Mesenchymal stem cell (in vitro differentiated cells and primary cell): ENCODE data around the gene STC2.

Experiments
- DNase-seq: peaks from one replicate; pipeline ENCODE4 v3.0.0-alpha.2; 2013
- H2AFZ ChIP-seq: one replicate; pipeline ENCODE4 v1.6.1; 2013; ENCODE audit warnings: low read depth, mild to moderate bottlenecking, control low read depth, inconsistent platforms, low read length, moderate library complexity
- H2AK5ac ChIP-seq: 2 replicates; pipeline ENCODE4 v1.6.1; 2013; ENCODE audit warnings: low read length, moderate library complexity, mild to moderate bottlenecking, inconsistent platforms; ENCODE audit not compliant: severe bottlenecking
- H2BK120ac ChIP-seq: one replicate; pipeline ENCODE4 v1.6.1; 2013; ENCODE audit warnings: low read depth, mild to moderate bottlenecking, inconsistent platforms, low read length, moderate library complexity
- H2BK12ac ChIP-seq, 2 experiments: one replicate each; pipeline ENCODE4 v1.6.1; 2013; ENCODE audit warnings: inconsistent platforms in 2 of 2, low read length in 2 of 2, mild to moderate bottlenecking in 2 of 2, moderate library complexity in 2 of 2, control low read depth in 1 of 2
- H2BK15ac ChIP-seq: one replicate; pipeline ENCODE4 v1.6.1; 2013; ENCODE audit warnings: mild to moderate bottlenecking, low read depth, inconsistent platforms; ENCODE audit not compliant: poor library complexity, severe bottlenecking
- H2BK5ac ChIP-seq: 2 replicates; pipeline ENCODE4 v1.6.1; 2013; ENCODE audit warnings: low read depth, mild to moderate bottlenecking, low read length, control low read depth, inconsistent platforms; ENCODE audit not compliant: poor library complexity, severe bottlenecking
- H3K14ac ChIP-seq, 2 experiments: one replicate each; pipeline ENCODE4 v1.6.1; 2013; ENCODE audit warnings: inconsistent platforms in 2 of 2, low read length in 2 of 2, control low read depth in 1 of 2, mild to moderate bottlenecking in 1 of 2, moderate library complexity in 1 of 2
- H3K18ac ChIP-seq, 2 experiments: one replicate each; pipeline ENCODE4 v1.6.1; 2013; ENCODE audit warnings: inconsistent platforms in 2 of 2, low read length in 2 of 2, control low read depth in 1 of 2, low read depth in 1 of 2, mild to moderate bottlenecking in 1 of 2
- H3K23ac ChIP-seq, 2 experiments: one replicate each; pipeline ENCODE4 v1.6.1; 2013; ENCODE audit warnings: inconsistent platforms in 2 of 2, low read length in 2 of 2, mild to moderate bottlenecking in 2 of 2, moderate library complexity in 2 of 2, control low read depth in 1 of 2
- H3K27ac ChIP-seq: 2 replicates; pipeline ENCODE4 v1.5.1; 2013; ENCODE audit warnings: mild to moderate bottlenecking, moderate library complexity, low read length, control low read depth, inconsistent platforms; ENCODE audit not compliant: poor library complexity, severe bottlenecking
- H3K27me3 ChIP-seq, 2 experiments: 2 replicates each; pipeline versions ENCODE4 v1.6.1 to v1.7.0; 2013; ENCODE audit warnings: low read length in 2 of 2, mild to moderate bottlenecking in 2 of 2, moderate library complexity in 2 of 2, control low read depth in 1 of 2, inconsistent platforms in 1 of 2; ENCODE audit not compliant: control insufficient read depth in 1 of 2, insufficient read depth in 1 of 2
- H3K36me3 ChIP-seq, 2 experiments: 2 replicates each; pipeline versions ENCODE4 v1.6.1 to v1.7.0; 2013; ENCODE audit warnings: low read length in 2 of 2, control low read depth in 1 of 2, inconsistent platforms in 1 of 2, low read depth in 1 of 2, mild to moderate bottlenecking in 1 of 2; ENCODE audit not compliant: insufficient read depth in 2 of 2, control insufficient read depth in 1 of 2
- H3K4ac ChIP-seq, 2 experiments: one replicate each; pipeline ENCODE4 v1.6.1; 2013; ENCODE audit warnings: inconsistent platforms in 2 of 2, low read length in 2 of 2, mild to moderate bottlenecking in 2 of 2, moderate library complexity in 2 of 2, control low read depth in 1 of 2, low read depth in 1 of 2
- H3K4me1 ChIP-seq: 2 replicates; pipeline ENCODE4 v1.6.1; 2013; ENCODE audit warnings: low read depth, low read length, control low read depth; ENCODE audit not compliant: control insufficient read depth, insufficient read depth
- H3K4me2 ChIP-seq: 2 replicates; pipeline ENCODE4 v1.6.1; 2013; ENCODE audit warnings: low read length, mild to moderate bottlenecking, inconsistent platforms; ENCODE audit not compliant: poor library complexity, severe bottlenecking
- H3K4me3 ChIP-seq, 2 experiments: 2 replicates each; pipeline versions ENCODE4 v1.5.1 to v1.7.0; 2013; ENCODE audit warnings: low read length in 2 of 2, mild to moderate bottlenecking in 2 of 2, control low read depth in 1 of 2, low read depth in 1 of 2; ENCODE audit not compliant: insufficient read depth in 1 of 2
- H3K79me1 ChIP-seq: replicated peaks from 2 replicates; pipeline ENCODE4 v1.6.1; 2013; ENCODE audit warnings: mild to moderate bottlenecking, control low read depth, low read length, inconsistent platforms; ENCODE audit not compliant: poor library complexity, severe bottlenecking
- H3K9ac ChIP-seq: 2 replicates; pipeline ENCODE4 v1.7.0; 2013; ENCODE audit warnings: mild to moderate bottlenecking, low read length, moderate library complexity
- H3K9me3 ChIP-seq: 2 replicates; pipeline ENCODE4 v1.7.0; 2013; ENCODE audit warnings: mild to moderate bottlenecking, low read length; ENCODE audit not compliant: control insufficient read depth
- H4K8ac ChIP-seq: one replicate; pipeline ENCODE4 v1.6.1; 2013; ENCODE audit warnings: inconsistent platforms, mild to moderate bottlenecking, low read length, moderate library complexity
- H4K91ac ChIP-seq: one replicate; pipeline ENCODE4 v1.6.1; 2013; ENCODE audit warnings: mild to moderate bottlenecking, low read length, inconsistent platforms
- WGBS: methylation state at CpG from one replicate; pipeline ENCODE4 v1.1.7; 2013; ENCODE audit warnings: mixed read lengths; 5-methylcytosine and 5-hydroxymethylcytosine counted together

The STC2 gene

DNA sequence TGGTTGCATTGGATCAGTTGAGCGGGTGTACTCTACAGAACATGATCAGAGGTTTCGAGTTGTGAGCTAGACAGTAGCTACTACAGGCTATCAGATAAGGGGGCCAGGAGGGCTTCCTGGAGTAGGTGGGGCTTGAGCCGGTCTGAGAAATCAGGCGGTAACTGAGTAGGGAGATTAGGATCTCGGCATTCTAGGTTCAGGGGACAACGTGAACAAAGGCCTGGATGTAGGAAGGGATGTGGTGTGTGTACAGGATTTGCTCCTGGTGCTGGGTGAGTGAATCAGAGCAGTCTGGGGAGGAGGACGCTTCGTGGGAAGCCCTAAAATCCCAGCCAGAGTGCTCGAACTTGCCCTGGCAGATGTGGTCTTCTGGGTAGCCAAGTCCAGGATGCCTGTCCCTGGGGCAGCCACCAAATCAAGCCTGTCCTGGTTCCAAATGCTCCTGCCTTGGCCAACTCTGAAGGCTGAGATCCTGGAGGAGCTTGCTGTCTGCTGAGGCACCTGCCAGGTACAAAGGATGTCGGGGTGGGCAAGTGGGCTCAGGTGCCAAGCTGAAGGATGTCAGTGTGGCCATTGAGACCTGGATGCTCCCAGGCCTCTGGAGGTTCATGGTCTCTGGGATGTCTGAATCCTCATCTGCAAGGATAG is 33.4 kb downstream of the STC2 start:
- WGBS = 44% methylated on average over 10 of the region's 10 CpGs
- no peak overlapping the region for H3K4me2 ChIP-seq

DNA sequence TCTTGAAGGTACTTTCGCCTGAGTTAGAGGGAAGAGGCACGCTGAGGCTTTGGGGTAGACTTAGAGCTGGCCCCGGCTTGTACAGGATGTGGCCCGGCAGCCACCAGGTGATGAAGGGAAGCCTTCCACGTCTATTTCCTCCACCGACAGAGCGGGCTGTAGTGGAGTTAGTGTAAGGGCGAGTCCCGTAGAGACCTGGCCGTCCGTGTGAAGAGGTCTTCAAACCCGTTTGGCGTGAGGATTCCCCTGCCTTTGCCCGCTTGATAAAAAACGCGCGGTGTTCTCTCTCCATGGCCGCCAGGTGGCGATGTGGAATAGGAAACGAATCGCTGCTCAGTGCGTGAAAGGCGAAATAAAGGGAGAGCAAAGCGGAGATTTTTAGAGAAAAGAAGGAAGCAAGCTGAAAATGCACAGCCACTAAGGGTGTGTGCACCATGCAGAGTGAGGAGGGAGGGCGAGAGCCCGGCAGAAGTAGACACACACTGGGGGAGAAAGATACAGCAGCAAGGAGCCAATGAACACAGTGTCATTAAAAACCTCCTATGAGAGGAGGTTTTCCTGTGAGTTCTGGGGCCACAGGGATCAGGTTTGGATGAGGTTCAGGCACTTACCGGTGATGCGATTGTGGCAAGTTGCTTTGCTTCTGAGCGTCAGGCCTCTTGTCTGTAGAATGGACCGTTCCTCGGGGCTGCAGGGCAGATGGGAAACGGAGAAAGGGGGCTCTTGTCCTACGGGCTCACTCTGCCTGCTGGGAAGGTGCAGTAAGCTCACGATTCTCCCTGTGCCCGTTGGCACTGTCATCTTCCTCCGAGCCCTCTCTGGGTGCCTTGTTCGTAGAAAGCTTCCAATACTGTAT is 34.2 kb downstream of the STC2 start:
- no peaks in the 10 kb centered on the region for H3K9me3 ChIP-seq
- peak overlapping the region; percentile 91 for H4K91ac ChIP-seq
- H2AFZ ChIP-seq = peak overlapping the region; percentile 36
- WGBS = 23% methylated on average over 37 of the region's 37 CpGs
- H3K18ac ChIP-seq = peak overlapping the region; percentile 86 to 90
- H2BK15ac ChIP-seq = peak overlapping the region; percentile 77
- peak; percentile 84 for DNase-seq
- H3K27me3 ChIP-seq = peaks cover 9 to 10% of the 10 kb centered on the region in 2 experiments
- peak overlapping the region; percentile 62 to 90 for H3K4ac ChIP-seq
- no peaks in the 10 kb centered on the region for H3K36me3 ChIP-seq
- H3K4me3 ChIP-seq = peak overlapping the region; percentile 14 to 57
- peak overlapping the region; percentile 51 for H3K4me2 ChIP-seq
- peak overlapping the region; percentile 72 for H3K9ac ChIP-seq
- H2BK120ac ChIP-seq = peak overlapping the region; percentile 6
- no peak overlapping the region for H3K23ac ChIP-seq
- H3K79me1 ChIP-seq = no peaks in the 10 kb centered on the region
- H3K14ac ChIP-seq = peak overlapping the region in 1 of 2 experiments; percentile 66
- H3K4me1 ChIP-seq = peaks cover 13% of the 10 kb centered on the region
- no peak overlapping the region for H2AK5ac ChIP-seq
- H4K8ac ChIP-seq = peak overlapping the region; percentile 79
- no peak overlapping the region for H3K27ac ChIP-seq
- H2BK12ac ChIP-seq = peak overlapping the region; percentile 84 to 100
- H2BK5ac ChIP-seq = no peak overlapping the region

More for the DNA sequence above, 33.4 kb downstream of the STC2 start:
- no peak for DNase-seq
- H4K91ac ChIP-seq = peak overlapping the region; percentile 23
- H3K9me3 ChIP-seq = no peaks in the 10 kb centered on the region
- H3K36me3 ChIP-seq = no peaks in the 10 kb centered on the region
- H3K4me3 ChIP-seq = no peak overlapping the region
- no peaks in the 10 kb centered on the region for H3K79me1 ChIP-seq
- peak overlapping the region in 1 of 2 experiments; percentile 6 for H3K4ac ChIP-seq
- no peak overlapping the region for H3K27ac ChIP-seq
- no peak overlapping the region for H3K9ac ChIP-seq
- peak overlapping the region in 1 of 2 experiments; percentile 46 for H2BK12ac ChIP-seq
- H3K27me3 ChIP-seq = peaks cover 6 to 7% of the 10 kb centered on the region in 2 experiments
- H3K4me1 ChIP-seq = peaks cover 13% of the 10 kb centered on the region
- H2BK15ac ChIP-seq = peak overlapping the region; percentile 75
- no peak overlapping the region for H2BK5ac ChIP-seq
- H2AFZ ChIP-seq = no peak overlapping the region
- peak overlapping the region in 1 of 2 experiments; percentile 35 for H3K14ac ChIP-seq
- H3K18ac ChIP-seq = peak overlapping the region in 1 of 2 experiments; percentile 67
- no peak overlapping the region for H2AK5ac ChIP-seq
- H2BK120ac ChIP-seq = no peak overlapping the region
- no peak overlapping the region for H4K8ac ChIP-seq
- no peak overlapping the region for H3K23ac ChIP-seq

DNA sequence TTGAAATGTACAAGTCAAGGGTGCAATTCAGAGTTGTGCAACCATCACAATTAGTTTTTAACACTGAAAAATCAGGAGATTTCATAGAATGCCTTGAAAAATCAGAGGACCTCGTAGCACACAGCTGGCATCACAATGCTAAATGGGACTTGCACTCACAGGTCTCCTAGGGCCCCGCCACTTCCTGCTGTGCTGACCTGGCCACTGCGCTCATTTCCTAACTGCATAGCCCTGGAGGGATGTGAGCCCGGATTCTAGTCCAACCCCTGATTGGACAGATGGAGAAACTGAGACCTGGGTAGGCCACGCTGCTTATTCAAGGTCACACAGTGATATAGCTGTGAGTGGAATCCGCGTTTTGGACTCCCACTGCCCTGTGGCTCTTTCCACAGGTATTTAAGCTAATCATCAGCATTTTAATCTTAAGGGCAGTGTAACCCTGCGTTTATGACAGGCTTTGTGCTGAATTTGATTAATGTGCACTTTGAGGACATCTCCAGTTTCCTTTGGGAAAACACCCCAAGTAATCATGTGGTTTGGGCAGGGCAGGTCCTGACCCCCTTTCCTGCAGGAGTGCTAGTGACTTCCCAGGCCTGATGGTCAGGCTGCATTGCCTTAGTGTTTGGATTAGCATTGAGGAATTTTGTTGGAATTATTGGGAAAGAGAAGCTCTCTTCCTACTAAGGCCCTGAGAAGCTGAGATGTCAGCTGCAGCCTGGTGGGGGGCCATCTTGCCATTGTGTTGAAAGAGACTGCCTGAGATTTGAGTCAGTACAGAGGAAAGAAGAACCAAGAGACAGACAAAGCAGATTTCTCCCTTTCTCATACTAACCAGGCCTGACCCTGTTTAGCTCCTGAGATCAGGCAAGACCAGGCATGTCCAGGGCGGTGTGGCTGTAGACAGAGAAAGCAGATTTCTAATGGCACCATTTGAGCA is 36.2 kb downstream of the STC2 start:
- Histone ChIP-seq H3K9me3 (no peaks in the 10 kb centered on the region), H3K27ac (peak overlapping the region; percentile 33), H2BK120ac (peak overlapping the region; percentile 74), H2BK15ac (peak overlapping the region; percentile 29), H3K27me3 (peaks cover 18 to 24% of the 10 kb centered on the region in 2 experiments), H3K4me2 (no peak overlapping the region), H3K23ac (no peak overlapping the region), H3K79me1 (no peaks in the 10 kb centered on the region), H2BK12ac (peak overlapping the region; percentile 88 to 90), H3K9ac (peak overlapping the region; percentile 15), H2AK5ac (peak overlapping the region; percentile 43), H3K4ac (peak overlapping the region; percentile 60 to 94), H3K18ac (peak overlapping the region; percentile 86 to 90), H3K14ac (no peak overlapping the region), H3K4me1 (peaks cover 15% of the 10 kb centered on the region), H2AFZ (no peak overlapping the region), H2BK5ac (peak overlapping the region; percentile 46), H4K8ac (peak overlapping the region; percentile 89), H4K91ac (peak overlapping the region; percentile 84), H3K36me3 (no peaks in the 10 kb centered on the region), H3K4me3 (no peak overlapping the region)
- DNase-seq = peak; percentile 85
- WGBS = 80% methylated on average over 6 of the region's 9 CpGs
